D341Med (cell line): ENCODE measurements around the gene UBA7.

Source experiments
- DNase-seq: peaks from one replicate; pipeline ENCODE4 v3.0.0; 2012; ENCODE audit warnings: low spot score

Gene UBA7

GRCh38 chr3:49804141-49805041 lies 9.4 kb downstream of the UBA7 start:
- no peak for DNase-seq

GRCh38 chr3:49803465-49804140 lies 10.2 kb downstream of the UBA7 start:
- DNase-seq = peak; percentile 63

GRCh38 chr3:49802719-49803464 lies 10.9 kb downstream of the UBA7 start, which contains the start of gene INKA1:
INKA1 (plus strand) TSS chr3:49803261; CDS start chr3:49803393, 132 bp downstream.
- DNase-seq = peak; percentile 96

GRCh38 chr3:49801160-49801559 lies 12.6 kb downstream of the UBA7 start:
- no peak for DNase-seq

GRCh38 chr3:49799761-49800160 lies 14.0 kb downstream of the UBA7 start, which contains the start of gene CDHR4:
CDHR4 (minus strand) TSS chr3:49799873; CDS start chr3:49799812, 61 bp downstream.
- no peak for DNase-seq

GRCh38 chr3:49799105-49799504 lies 14.6 kb downstream of the UBA7 start:
- DNase-seq = no peak

- DNase-seq = peak; percentile 12
Observed at GRCh38 chr3:49794926-49795905, 18.5 kb downstream of the UBA7 start.

GRCh38 chr3:49794431-49794830 lies 19.3 kb downstream of the UBA7 start:
- no peak for DNase-seq

GRCh38 chr3:49793486-49794085 lies 20.2 kb downstream of the UBA7 start:
- no peak for DNase-seq

- DNase-seq = no peak
Observed at GRCh38 chr3:49792371-49793150, 21.2 kb downstream of the UBA7 start.

- DNase-seq = no peak
Observed at GRCh38 chr3:49791571-49791970, 22.2 kb downstream of the UBA7 start.

- no peak for DNase-seq
Observed at GRCh38 chr3:49790626-49791411, 22.9 kb downstream of the UBA7 start.

- DNase-seq = no peak
Observed at GRCh38 chr3:49788056-49788455, 25.7 kb downstream of the UBA7 start.

GRCh38 chr3:49787536-49787935 lies 26.2 kb downstream of the UBA7 start:
- no peak for DNase-seq

- no peak for DNase-seq
Observed at GRCh38 chr3:49787182-49787464, 26.6 kb downstream of the UBA7 start.

- peak; percentile 99 for DNase-seq
Observed at GRCh38 chr3:49786357-49787181, 27.2 kb downstream of the UBA7 start, which contains the start of gene IP6K1. IP6K1 (minus strand) TSS chr3:49786542; CDS start chr3:49748040, 38,502 bp downstream.

GRCh38 chr3:49785565-49786356 lies 28.0 kb downstream of the UBA7 start:
- peak; percentile 54 for DNase-seq
